HG02678 (cell line): ENCODE measurements around the gene NDUFB1.

Source experiments
- ATAC-seq: cut with Tn5 transposase; IDR thresholded peaks from one replicate; pipeline ENCODE4 v1.9.1; 2021; ENCODE audit warnings: mild to moderate bottlenecking, moderate library complexity; ENCODE audit not compliant: unreplicated experiment

NDUFB1 gene

GRCh38 chr14:92103363-92103989 lies 18.0 kb downstream of the NDUFB1 start:
- ATAC-seq = no peak

- ATAC-seq = no peak
Observed at GRCh38 chr14:92099802-92100201, 21.7 kb downstream of the NDUFB1 start.

- ATAC-seq = no peak
Observed at GRCh38 chr14:92093320-92093719, 28.2 kb downstream of the NDUFB1 start.

GRCh38 chr14:92088494-92088893 lies 33.0 kb downstream of the NDUFB1 start:
- ATAC-seq = no peak

- ATAC-seq = no peak
Observed at GRCh38 chr14:92074555-92074954, 47.0 kb downstream of the NDUFB1 start.
